ENCODE measurements around the gene CAPG. TPM values are rescaled to one million over a fixed set of nuclear protein-coding genes. Genes with fewer than 3 reads are reported as not detected.

CAPG gene
- total and polyA plus RNA-seq, 7 donors, result 20.9 to 230 (median 33.0) TPM

DNA sequence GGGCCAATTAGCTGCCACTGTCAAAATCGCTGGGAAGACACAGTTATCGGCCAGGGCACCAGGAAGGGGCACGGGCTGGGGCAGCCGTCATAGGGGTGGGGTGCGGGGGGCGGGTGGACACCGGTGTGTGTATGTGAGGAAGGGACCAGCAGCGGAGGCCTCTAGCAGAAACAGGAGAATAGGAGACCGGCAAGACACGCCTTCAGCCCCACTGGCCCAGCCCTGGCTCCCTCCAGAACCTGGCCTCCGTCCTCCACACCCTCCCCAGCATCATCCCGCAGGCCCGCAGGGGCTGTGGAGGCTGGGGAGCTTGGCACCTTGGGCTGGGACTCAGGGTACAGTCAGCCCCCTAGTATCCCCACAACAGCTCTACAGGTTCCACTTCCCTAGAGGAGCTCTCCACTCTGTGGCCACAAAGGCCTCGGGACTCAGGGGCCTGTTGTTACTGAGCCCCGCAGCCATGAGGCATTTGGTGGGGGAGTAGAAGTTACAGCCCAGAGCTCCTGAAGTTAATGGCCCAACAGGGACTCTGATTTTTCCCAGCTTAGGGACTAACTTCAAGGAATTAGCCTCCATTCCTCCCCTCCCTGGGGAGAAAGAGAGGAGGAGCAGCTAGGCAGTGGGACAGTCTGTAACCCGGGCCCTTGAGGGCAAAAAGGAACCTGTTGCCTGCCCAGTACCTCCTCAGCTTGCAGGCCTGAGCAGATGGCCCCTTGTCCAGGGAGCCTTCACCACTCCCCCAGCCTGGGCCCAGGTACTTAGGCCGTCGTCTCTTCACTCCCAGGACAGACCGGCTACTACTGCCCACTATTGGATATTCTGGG lies 28.2 kb upstream of the CAPG start:
- DNase-seq, result no peak
- intact Hi-C loops (cut with DNase I), result no loop called here
- 35 to 42% methylated on average over 19 of the region's 19 CpGs for WGBS, 2 donors
- Histone ChIP-seq H3K9me3 (no peaks in the 10 kb centered on the region), H3K4me3 (peak overlapping the region; percentile 34 to 51 (median 48)), H3K27me3 (no peaks in the 10 kb centered on the region), H3K27ac (peak overlapping the region; percentile 93 to 97 (median 95)), H3K4me1 (peaks cover 0 to 57% (median 51%) of the 10 kb centered on the region in 4 donors), H3K36me3 (no peaks in the 10 kb centered on the region)
- TF ChIP-seq POLR2A (IDR thresholded peaks at IDR 0.05) (no peak), POLR2AphosphoS5 (IDR thresholded peaks at IDR 0.05) (no peak), EP300 (IDR thresholded peaks at IDR 0.05) (no peak), CTCF (IDR thresholded peaks at IDR 0.05) (no peak)

- H3K9me3 ChIP-seq, result no peaks in the 10 kb centered on the region
- peak overlapping the region; percentile 93 to 97 (median 95) for H3K27ac ChIP-seq
- H3K4me3 ChIP-seq, result peak overlapping the region; percentile 34 to 51 (median 48)
- no peaks in the 10 kb centered on the region for H3K36me3 ChIP-seq
- H3K27me3 ChIP-seq, result no peaks in the 10 kb centered on the region
- TF ChIP-seq POLR2AphosphoS5 (IDR thresholded peaks at IDR 0.05) (peak; percentile 83 to 98 (median 93)), POLR2A (IDR thresholded peaks at IDR 0.05) (peak; percentile 83 to 87), CTCF (IDR thresholded peaks at IDR 0.05) (no peak), EP300 (IDR thresholded peaks at IDR 0.05) (peak in 3 of 4 donors; percentile 88 to 96 (median 92))
- intact Hi-C loops (cut with DNase I), result loop anchor here (1.0 kb wide), 1 partner anchor 100 kb away; no protein-coding TSS in a partner anchor
- peaks cover 0 to 64% (median 57%) of the 10 kb centered on the region in 4 donors for H3K4me1 ChIP-seq
- 4 to 5% methylated on average over 64 of the region's 64 CpGs for WGBS, 2 donors
- peak; percentile 96 for DNase-seq
Measured at GRCh38 chr2:85437488-85438200, 27.5 kb upstream of the CAPG start.

DNA sequence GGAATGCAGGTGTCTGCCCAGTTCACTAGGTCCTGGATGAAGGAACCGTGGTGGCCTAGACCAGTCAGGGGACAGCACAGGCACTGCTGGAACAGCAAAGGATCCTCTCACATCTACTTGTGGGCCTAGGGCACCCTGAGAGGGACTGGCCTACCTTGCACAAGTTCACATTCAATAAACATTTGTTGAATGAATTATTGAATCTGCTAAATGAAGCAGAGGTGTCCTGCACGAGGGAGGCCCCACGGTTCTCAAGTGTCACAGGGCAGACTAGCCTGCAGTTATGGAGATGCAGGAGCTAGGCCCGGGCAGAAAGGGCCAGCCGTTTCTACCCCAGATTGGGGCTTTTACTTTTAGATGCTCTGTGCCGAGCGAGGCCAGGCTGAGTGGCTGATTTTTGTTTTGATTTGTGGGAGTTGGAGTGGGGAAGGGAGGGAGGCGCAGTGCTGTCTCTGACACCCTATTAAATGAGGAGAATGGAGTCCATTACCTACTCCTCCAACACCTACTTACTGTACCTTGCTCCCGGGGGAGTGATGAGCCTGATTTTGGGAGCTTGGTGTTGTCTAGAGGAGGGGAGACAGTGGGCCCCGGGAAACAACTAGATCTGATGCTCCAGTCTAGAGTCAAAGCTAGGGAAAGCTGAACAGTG lies 26.8 kb upstream of the CAPG start:
- intact Hi-C loops (cut with DNase I), result loop anchor here (1.0 kb wide), 1 partner anchor 100 kb away; no protein-coding TSS in a partner anchor
- H3K4me3 ChIP-seq, result peak overlapping the region in 3 of 4 donors; percentile 45 to 51 (median 51)
- peaks cover 0 to 64% (median 57%) of the 10 kb centered on the region in 4 donors for H3K4me1 ChIP-seq
- DNase-seq, result no peak
- WGBS, 2 donors, result 67 to 77% methylated on average over 10 of the region's 10 CpGs
- no peaks in the 10 kb centered on the region for H3K36me3 ChIP-seq
- TF ChIP-seq POLR2A (IDR thresholded peaks at IDR 0.05) (no peak), EP300 (IDR thresholded peaks at IDR 0.05) (no peak), CTCF (IDR thresholded peaks at IDR 0.05) (no peak), POLR2AphosphoS5 (IDR thresholded peaks at IDR 0.05) (no peak)
- H3K27ac ChIP-seq, result peak overlapping the region; percentile 93 to 97 (median 95)
- no peaks in the 10 kb centered on the region for H3K27me3 ChIP-seq
- no peaks in the 10 kb centered on the region for H3K9me3 ChIP-seq

DNA sequence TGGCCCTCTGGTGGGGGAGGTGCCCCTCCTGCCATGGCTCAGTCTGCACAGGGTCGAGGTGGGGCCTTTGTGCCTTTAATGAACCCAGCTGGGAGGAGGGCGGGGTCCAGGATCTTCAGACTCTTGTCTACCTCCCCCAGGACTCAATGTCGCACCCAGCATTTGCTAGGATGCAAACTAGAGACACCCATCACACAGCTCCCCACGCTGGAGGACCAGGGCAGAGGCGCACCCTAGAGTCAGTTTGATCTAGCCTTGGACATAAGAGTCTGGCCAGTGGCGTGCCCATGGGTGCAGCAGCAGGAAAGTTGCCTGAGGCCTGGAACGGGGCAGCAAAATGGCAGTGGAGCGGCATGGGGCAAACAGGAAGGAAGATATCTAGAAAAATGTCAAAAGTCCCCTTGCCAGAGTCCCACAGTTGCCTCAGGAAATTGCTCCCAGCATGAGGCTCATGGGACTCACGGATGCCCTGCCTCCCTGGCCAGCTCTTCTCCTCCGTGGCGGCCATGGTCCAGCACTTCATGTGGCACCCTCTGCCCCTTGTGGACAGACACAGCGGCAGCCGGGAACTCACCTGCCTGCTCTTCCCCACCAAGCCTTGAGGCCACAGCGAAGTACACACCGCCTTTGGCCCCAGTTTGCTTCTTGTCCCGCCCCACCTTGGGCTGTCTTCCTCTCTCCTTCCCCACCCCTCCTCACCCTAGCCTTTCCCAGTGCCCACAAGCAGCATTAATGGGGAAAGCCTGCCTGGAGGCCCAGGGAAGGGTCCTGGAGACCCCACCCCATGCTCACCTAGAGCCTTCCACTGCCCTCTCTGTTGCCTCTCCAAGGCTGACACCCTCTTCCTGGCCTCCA lies 26.0 kb upstream of the CAPG start:
- Histone ChIP-seq H3K4me3 (no peak overlapping the region), H3K27me3 (no peaks in the 10 kb centered on the region), H3K27ac (peak overlapping the region; percentile 93 to 97 (median 95)), H3K36me3 (no peaks in the 10 kb centered on the region), H3K4me1 (peaks cover 0 to 64% (median 57%) of the 10 kb centered on the region in 4 donors), H3K9me3 (no peaks in the 10 kb centered on the region)
- TF ChIP-seq POLR2A (IDR thresholded peaks at IDR 0.05) (no peak), POLR2AphosphoS5 (IDR thresholded peaks at IDR 0.05) (no peak), EP300 (IDR thresholded peaks at IDR 0.05) (no peak), CTCF (IDR thresholded peaks at IDR 0.05) (no peak)
- intact Hi-C loops (cut with DNase I), result no loop called here
- no peak for DNase-seq
- 91 to 93% methylated on average over 16 of the region's 16 CpGs for WGBS, 2 donors

Measured in sigmoid colon (tissue), 7 donors.